22Rv1 (cell line): ENCODE measurements around the gene TENT4A.

Experiments
- ZFX ChIP-seq: fragments of 450-650 bp; IDR thresholded peaks from 2 replicates; pipeline ENCODE4 v1.6.1; 2017; ENCODE audit warnings: antibody characterized with exemption, borderline replicate concordance
- TF ChIP-seq, protein P1 (sequence below): fragments of 450-650 bp; IDR thresholded peaks from 2 replicates; pipeline ENCODE4 v1.5.1; 2017; ENCODE audit warnings: mild to moderate bottlenecking

DNA sequence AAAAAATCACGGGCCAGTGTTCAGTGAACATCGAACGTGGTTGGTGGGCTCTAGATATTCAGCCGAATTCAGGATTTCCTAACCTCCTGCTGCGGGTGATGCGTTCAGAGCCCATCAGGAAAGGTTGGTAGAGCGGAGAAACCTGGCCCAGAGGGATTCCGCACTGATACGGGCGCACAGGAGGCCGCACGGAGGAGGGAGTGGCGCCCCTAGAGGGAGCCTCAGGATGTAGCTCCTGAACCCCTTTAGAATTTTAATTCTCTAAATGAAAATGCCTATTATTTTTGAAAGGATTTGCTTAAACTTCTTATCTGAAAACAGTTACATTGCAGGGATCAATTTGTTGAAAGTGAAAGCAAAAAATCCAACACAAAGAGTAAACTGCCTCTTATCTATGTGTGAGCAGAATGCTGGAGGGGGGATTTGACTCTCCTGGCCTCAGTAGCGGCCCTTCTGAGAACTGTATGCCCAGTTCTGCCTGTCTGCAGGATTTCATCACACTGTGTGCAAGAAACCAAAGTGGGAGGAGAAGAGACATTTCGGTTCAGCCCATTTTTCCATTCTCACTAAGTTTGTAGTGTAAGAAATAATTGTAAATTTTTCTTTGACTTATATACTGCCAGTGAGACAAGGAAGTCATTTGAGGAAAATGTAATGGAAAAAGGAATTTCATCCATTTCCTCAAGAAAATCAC, 75.9 kb downstream of the TENT4A start:
- TF ChIP-seq, protein P1, sequence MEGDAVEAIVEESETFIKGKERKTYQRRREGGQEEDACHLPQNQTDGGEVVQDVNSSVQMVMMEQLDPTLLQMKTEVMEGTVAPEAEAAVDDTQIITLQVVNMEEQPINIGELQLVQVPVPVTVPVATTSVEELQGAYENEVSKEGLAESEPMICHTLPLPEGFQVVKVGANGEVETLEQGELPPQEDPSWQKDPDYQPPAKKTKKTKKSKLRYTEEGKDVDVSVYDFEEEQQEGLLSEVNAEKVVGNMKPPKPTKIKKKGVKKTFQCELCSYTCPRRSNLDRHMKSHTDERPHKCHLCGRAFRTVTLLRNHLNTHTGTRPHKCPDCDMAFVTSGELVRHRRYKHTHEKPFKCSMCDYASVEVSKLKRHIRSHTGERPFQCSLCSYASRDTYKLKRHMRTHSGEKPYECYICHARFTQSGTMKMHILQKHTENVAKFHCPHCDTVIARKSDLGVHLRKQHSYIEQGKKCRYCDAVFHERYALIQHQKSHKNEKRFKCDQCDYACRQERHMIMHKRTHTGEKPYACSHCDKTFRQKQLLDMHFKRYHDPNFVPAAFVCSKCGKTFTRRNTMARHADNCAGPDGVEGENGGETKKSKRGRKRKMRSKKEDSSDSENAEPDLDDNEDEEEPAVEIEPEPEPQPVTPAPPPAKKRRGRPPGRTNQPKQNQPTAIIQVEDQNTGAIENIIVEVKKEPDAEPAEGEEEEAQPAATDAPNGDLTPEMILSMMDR = 0 out of 2 replicates have a peak, but pooled peaks have one; percentile 6
- TF ChIP-seq ZFX = no peak
